ENCODE measurements around the gene C1orf116.

The C1orf116 gene

GRCh38 chr1:207034208-207034607 lies 1.7 kb upstream of the C1orf116 start:
- DNase-seq = peak in 2 of 3 donors; percentile 47 to 48

DNA sequence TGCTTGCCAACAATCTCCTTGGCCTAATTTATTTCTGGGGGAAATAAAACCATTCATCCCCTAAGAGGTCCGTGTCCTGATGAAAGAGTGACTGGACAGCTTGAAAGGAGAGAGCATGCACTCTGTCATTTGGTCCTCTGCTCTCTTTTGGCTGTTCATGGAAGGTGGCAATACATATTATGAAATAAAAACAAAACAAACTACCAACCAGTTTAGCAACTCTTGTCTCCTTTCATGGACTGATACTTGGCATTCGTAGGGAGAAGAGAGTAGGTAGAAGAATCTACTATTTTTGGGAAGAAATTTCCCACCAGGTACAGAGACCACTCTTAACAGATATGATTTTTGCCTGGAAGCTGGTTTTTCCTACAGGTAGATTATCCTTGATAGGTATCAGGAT lies 746 bp upstream of the C1orf116 start:
- DNase-seq = no peak

DNA sequence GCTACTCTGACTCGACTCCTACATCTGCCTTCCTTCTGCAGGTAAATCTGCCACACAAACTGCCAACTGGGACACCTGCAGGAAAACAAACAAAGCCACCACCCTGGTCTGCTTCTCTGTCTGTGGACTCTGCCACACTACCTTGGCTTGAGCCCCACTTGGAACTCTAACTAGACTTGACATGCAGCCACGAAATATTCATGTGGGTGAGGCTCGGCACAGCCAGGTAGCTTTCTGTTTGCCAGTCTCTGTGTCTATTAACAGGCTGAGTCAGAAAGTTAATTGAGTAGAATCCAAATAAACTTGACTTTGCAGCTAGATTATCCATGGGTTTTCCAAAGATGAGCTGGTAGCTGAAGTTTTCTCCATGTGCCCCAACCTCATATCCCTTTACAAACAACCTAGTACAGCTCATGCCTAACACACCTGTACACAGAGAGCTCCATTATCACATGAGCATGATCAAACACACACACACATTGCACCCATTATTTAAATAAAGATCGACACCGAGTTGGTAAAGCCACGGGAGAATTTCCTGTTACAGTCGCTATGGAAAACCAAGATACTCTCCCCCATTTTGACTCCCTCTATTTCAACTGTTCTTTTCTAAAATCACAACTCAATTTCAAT lies 808 bp downstream of the C1orf116 start:
- DNase-seq = no peak

DNA sequence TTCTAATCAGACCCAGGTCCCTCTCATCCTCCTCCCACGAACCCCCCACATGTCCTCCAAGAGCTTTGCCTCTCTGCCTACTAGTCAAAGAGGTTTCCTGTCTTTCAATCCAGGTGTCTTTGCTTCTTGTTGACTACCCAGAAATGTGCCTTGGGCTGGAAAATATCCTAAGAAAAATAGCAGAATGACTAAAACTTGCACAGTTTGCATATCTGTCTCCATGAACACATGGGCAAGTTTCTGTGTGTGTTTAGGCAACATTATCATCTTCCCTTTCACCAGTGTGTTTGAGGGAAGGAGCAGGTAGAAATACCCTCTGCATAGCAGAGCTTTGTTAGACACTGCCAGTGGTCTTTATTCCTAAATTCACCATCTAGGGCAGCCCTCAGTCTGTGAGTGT lies 1.5 kb downstream of the C1orf116 start:
- no peak for DNase-seq

GRCh38 chr1:207030522-207031009 lies 2.0 kb downstream of the C1orf116 start:
- no peak for DNase-seq

GRCh38 chr1:207029701-207030521 lies 2.6 kb downstream of the C1orf116 start:
- no peak for DNase-seq

GRCh38 chr1:207028884-207029650 lies 3.5 kb downstream of the C1orf116 start:
- DNase-seq = peak; percentile 51 to 63 (median 63)

GRCh38 chr1:207027921-207028320 lies 4.6 kb downstream of the C1orf116 start:
- DNase-seq = no peak

DNA sequence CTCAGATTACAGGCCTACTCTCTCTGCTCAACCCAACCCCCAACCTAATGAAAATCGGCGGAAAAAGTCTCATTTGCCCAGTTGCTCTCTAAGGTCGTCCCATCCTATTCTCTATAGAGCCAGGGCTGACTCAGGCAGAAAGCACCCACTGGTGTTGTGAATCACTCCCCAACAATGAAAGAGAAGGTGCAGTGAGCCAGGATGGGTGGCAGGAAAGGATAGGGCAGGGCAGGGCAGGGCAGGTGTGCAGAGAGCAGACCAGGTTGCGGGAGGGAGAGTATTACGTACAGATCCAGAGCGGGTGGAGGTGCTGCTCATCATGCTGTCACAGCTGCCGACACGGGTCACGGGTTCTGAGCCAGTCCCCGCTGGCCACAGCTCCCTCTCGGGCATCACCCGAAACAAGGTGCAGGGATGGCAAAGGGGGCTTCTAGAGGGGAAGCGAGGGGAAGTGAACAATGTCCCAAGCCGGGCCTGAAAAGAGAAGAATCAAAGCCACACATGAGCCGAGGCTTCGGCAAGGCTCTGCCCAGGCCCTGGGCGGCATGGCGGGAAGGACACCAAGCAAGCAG lies 5.3 kb downstream of the C1orf116 start:
- no peak for DNase-seq

DNA sequence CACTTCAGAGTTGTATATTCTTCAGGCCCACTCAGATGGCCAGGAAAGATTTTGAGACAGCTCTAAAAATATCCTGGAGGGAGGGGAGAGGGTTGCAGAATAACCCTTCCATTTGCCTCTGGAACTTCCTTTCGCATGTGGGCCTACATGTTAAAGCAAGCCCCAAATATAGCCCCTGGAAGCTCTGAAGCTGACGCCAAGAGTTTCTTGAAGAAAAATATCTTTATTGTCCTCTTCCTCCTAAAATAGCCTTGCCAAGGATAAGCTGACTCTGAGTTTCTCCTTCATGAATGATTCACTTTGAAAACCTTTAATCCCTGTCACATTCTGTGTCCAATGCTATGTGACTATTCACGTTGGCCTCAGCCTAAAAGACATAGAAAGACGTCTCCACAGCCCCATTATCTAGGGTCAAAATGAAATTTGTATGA lies 6.4 kb downstream of the C1orf116 start:
- DNase-seq = peak in 1 of 3 donors; percentile 25

- peak; percentile 34 to 57 (median 37) for DNase-seq
These were observed 7.2 kb downstream of the C1orf116 start for GRCh38 chr1:207025146-207025880.

- peak; percentile 77 to 81 (median 79) for DNase-seq
These were observed 8.1 kb downstream of the C1orf116 start for GRCh38 chr1:207024202-207025145.

DNA sequence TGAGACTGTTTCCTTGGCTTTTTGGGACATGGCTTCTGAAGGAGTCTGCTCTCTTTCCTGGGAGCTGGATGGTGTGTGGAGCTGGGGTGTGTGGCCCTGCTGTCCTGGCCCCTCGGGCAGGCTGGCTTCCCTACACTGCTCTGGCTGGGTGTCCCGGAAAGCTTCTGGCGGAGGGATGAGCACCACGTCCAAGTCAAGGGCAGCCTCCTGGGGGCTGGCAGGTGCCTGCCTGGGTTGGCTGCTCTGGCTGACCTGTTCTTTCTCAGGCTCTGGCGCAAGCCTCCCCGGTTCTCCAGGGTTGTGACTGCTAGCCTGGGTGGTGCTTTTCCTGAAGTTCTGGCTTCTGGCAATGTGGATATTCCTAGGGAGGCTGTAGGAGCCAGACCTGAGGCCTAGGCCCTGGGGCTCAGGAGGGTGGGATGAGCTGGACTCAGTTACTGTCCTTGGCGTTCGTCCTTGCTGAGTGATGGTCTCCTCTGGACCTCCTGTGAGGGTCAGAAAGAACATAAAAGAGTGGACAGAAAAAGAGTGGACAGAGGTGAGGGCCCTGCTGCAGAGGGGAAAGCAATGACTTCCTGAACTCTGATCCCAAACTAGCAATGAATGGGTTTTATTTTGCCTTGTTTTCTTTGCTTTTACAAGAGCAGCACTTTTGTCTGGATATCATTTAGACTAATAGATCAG lies 9.4 kb downstream of the C1orf116 start:
- no peak for DNase-seq

DNA sequence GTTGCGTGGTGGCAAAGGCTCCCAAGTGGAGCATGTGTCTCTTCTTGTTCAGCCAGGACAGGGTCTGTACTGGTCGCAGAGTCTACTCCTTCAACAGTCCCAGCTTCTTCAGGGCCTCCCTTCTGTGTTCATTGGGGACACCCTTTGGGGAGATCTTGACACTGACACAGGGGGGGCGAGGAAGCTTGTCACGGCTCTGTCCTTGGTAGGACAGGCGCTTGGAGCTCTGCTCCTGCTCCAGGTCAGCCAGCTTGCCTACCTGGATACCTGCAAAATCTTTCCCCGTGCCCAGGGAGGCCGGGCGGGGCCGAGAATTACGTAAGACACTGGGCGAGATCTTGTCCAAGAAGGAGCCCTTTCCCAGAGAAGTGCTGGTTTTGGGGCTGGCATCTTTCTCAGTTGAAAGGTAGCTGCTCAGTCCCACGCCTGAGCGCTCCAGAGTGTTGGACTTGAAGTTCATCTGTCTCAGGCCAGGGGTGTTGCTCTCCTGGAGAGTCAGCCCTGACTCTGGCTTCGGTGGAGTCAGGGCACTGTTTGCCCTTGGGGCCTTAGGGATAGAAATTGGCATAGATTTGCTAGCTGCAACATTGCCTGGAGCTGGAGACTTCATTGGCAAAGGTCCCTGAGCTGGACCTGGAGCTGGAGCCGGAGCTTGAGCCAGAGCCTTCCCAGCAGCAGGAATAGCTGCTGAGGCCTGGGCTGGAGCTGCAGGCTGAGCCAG lies 10.5 kb downstream of the C1orf116 start:
- DNase-seq = no peak

DNA sequence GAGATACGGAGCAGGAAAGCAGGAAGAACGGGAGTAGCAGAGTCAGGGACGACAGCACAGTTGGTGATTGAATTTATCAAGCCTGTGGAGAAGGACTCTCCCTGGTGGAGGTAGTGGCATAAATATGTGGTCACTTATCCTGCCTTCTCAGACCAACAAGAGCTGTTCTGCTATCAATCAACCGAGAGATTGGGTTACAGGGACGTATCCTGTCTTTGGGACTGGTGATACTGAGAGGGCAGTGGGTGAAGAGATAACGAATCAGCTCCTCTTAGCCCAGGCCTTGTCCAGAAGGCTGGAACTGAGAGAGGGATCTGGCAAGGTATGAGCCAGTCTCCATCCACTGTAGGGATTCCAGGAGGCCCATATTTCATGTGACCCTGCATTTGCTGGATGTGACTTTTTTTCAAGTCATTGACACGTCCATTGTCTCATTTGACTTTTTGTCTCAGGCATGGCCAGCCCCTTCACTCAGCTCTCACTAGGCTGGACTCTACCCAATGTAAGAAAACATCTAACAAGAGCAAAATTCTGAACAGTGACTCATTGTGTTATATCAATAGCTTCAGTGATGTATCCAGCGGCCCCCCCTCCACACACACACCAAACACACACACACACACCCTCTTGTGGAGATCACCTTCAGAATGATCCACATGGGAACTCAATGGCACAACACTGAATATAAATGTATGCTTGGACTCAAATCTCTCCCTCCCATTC lies 11.3 kb downstream of the C1orf116 start:
- no peak for DNase-seq

DNA sequence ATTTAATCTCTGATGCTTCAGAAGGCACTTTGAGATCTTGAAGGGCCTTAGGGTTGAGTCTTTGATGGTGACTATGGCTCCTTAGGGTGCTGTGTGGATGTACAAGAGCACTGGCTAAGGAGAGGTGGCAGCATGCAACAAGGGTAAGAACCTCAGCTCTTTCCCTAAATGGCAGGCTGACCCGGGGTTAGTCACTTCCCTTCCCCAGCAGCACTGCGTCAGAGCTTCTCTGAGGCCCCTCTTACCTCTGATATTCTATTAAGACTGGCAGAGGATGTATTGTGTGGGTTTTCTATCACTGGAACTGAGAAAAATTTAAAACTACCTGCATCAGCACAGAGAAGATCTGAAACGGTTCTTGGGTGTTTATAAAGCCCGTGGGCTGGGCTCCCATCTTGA lies 11.8 kb downstream of the C1orf116 start:
- DNase-seq = peak; percentile 62 to 74 (median 72)

DNA sequence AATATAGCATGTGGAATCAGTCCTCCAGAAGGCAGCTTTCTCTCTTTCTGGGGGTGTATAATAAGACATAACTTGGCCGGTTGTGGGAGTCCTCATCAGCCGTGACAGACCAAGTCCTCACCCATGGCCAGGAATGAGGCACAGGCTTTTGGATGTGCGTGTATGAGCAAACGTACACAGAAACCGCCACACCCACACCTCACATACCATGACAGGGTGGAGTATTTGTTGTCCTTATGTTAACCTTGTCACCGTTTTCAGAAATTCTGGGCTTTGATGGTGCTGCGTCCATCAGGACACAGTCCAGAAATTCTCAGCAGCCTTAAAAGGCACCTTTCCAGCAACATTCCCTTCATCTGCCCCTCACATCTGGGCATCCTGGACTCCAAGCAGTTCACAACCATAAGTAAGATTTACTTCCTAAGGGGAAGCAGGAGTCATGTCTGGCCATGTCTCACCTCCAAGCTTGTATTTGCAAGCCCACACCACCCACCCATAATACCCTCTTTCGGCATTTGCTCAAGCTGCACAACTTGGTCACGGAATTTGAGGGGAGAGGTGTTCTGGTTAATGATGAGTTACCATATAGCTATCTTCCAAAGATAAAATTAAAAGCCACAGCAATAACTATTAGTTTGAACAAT lies 12.4 kb downstream of the C1orf116 start:
- no peak for DNase-seq

DNA sequence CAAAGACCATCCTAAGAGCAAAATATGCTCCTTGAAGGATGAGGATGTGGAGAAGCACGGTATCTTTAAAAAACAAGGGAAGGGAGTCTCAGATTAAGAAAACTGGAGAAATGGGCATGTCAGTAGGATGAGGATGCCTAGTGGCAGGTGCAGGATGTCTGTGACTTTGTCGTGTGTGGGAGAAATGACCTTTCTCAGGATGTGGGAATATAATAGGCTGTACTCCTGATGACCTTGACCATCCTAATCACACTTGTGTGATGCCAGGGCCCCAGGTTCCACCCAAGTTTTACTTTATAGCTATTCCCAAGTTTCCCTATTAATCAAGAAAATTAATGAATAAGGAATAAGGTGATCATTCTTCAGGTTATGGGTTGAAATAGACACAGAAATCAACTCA lies 12.9 kb downstream of the C1orf116 start:
- no peak for DNase-seq

DNA sequence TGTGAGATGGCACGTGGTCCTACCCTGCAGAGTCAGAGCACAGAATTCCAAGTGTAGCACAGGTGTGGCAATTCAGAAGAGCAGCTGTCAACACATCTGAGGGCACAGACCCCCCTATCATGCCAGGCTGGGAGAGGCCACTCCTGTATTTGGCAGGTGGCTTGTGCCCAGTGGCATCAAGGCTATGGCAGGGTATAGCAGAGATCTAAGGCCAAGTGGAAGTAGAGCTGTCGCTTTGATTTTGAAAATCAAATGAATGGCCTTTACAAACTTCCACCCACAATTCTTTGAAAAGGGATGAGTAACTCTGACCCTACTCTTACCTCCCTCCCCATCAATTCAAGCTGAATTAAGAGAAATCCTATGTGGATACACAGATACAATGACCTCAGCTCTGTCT lies 13.4 kb downstream of the C1orf116 start:
- DNase-seq = no peak

Data from suppressor macrophage treated with lipopolysaccharide for 1 hour (primary cell).